HG03103 (cell line): ENCODE measurements around the gene COL21A1.
"Not testable (repeated sequence)": the region's sequence is repeated elsewhere in the genome, so short reads cannot be mapped to it uniquely, and the experiment has no call there.

ENCODE experiments used
- ATAC-seq: cut with Tn5 transposase; IDR thresholded peaks from one replicate; pipeline ENCODE4 v1.9.1; 2021; ENCODE audit warnings: low read depth; ENCODE audit not compliant: unreplicated experiment

COL21A1 gene

DNA sequence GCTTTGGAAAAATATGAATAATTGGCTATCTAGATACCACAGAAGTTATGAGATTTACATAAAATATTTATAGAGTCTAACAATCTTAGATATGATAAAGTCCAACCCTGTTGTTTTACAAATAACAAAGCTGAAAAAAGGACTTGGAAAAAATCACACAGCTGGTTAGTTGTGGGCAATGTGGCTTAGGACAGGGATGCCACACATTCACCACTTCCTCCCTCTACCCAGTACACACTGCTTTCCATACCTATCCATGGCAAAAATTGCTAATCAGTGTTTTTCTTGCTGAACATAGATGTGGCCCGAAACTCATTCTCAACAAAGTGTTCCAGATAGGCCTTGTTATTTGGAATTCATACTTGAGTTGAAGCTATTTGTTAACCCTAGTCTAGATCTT lies 224.7 kb downstream of the COL21A1 start:
- no peak for ATAC-seq

DNA sequence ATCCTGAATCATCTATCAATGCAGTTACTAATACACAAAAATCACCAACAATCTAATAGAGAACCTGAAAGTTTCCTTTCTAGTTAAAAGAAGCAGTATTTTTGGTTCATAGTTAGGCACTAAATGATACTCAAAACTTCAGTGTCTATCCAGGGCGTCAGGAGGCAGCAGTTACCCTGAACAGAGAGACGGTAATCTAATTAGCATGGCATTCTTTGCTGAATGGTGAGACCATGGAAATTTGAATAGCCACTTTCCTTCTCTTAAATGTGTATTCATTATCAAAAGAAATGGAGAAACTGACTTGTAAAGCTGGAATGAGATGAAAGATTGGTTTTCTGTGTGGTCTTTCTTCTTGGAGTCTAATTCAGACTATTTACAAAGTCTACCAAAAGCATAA lies 225.4 kb downstream of the COL21A1 start:
- no peak for ATAC-seq

DNA sequence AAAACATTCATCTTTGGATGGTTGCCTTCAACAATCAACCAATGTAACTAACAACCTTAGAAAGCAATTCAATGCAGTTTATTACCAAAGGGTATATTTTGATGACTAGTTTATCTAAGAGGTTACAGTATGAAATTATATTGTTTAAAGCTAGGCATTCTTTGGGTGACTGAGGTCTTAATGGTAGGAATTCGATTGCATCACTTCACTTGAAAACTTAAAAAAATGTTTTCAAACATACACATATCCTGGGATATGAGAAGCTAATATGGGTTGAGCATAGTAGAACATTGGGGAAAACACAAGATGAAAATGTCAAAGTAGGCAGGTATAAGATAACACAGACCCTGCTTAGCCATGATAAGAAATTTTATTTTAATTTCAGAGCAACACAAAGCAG lies 227.4 kb downstream of the COL21A1 start:
- no peak for ATAC-seq

DNA sequence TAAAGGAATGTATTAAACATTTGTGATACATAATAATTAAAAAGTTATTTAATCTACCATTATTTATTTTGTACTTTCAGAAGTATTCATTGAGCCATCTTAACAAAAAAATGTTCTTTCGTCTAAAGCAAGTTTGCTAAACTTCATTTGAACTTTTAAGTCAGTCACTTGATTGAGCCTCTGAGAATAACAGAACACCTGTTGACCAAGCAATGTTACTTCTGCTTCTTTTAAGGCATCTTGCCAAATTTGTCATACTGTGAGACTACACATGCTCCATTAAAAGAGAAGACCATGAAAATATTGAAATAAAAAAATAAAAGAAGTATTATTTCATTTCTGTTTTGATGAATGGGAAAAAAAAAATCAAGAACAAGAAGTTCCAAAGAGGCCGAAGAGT lies 230.2 kb downstream of the COL21A1 start:
- ATAC-seq = no peak

DNA sequence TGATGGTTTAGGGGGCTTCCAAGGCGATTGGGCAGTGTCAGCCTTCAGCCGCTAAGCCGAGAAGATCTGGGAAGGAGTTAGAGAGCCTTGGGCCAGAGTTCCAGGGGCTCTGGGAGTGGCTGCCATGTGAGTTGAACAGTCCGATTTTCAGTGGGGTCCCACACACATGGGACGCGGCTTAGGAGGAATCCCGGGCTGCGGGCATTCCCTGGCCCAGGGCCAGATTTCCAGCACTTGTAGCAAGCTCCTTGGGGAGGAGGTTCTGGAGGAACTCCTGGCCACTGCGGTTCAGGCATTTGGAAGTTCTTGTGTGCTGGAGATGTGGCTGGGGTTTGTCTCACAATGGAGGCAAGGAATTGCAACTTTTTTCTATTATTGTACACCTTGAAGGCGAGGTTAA lies 233.3 kb downstream of the COL21A1 start:
- not testable (repeated sequence) for ATAC-seq

DNA sequence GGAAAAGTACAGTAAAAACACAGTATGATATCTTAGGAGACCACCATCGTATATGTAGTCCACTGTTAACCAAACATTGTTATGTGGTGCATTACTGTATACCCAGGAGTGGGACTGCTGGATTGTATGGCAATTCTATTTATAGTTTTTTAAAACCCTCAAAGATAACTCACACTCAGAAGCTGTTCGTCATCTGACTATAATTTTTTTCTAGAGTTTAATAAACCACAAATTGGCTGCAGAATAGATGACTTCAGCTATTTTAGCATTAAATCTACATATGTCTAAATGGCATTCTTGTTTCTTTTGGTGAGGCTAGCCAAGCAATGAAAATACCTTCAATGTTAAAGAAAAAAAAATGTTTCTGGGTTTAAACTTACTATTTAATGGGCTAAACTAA lies 237.7 kb downstream of the COL21A1 start:
- ATAC-seq = no peak
